ENCODE data around the gene CMTM1. TPM values are rescaled to one million over a fixed set of nuclear protein-coding genes. Genes with fewer than 3 reads are reported as not detected.

Gene CMTM1
- total and polyA plus RNA-seq, 2 donors (not counting 3 experiments of a cell fraction or from before 2014, with no cell fraction given), result 3.0 to 12.3 TPM

DNA sequence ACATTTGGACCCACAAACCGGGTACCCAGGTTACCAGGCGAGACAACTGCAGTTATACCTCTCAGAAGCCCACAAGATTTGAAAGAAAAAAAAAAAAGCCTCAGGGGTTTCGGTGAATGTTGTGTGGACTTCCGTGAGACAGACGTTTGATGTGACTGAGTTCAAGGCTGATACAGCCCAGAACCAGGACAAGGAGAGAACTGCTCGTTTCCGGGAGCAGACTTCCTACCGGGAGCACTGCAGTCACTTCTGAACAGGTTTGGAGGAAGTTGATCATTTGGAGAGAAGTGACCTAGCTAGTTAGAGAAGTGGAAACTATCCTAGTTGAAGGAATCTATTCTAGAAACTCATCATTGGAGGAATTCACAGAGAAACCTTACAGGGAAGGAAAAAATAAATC is 13.0 kb upstream of the CMTM1 start:
- ChIA-PET POLR2A (no interaction called here), CTCF (interaction anchor here (1.3 to 4.2 kb wide), 6 partner anchors 10 to 55 kb away, joined by 3 to 15 read pairs (median 7); no protein-coding TSS in a partner anchor)
- Histone ChIP-seq H3K4me2 (ENCODE audit: insufficient read depth, low read length) (peak overlapping the region; percentile 94), H3K9me3 (replicated peaks; ENCODE audit: control insufficient read depth, insufficient read depth, low read length) (no peaks in the 10 kb centered on the region), H3K79me2 (ENCODE audit: control insufficient read depth, insufficient read depth, low read length) (peaks cover 43% of the 10 kb centered on the region), H4K20me1 (replicated peaks; ENCODE audit: control insufficient read depth, extremely low read depth, insufficient read depth, low read length) (no peaks in the 10 kb centered on the region), H3K36me3 (ENCODE audit: control insufficient read depth in 2 of 2, extremely low read depth in 1 of 2, insufficient read depth in 2 of 2, low read length in 2 of 2) (no peaks in the 10 kb centered on the region), H3K9ac (replicated peaks; ENCODE audit: extremely low read depth, insufficient read depth, low read length) (peak overlapping the region; percentile 41), H2AFZ (ENCODE audit: low read depth, low read length) (no peak overlapping the region), H3K4me1 (ENCODE audit: control insufficient read depth, extremely low read depth, insufficient read depth, low read length) (peaks cover 32% of the 10 kb centered on the region), H3K27me3 (ENCODE audit: control insufficient read depth in 2 of 2, insufficient read depth in 2 of 2, low read length in 2 of 2) (no peaks in the 10 kb centered on the region), H3K9me1 (replicated peaks; ENCODE audit: control insufficient read depth, extremely low read depth, insufficient read depth, low read length) (no peaks in the 10 kb centered on the region), H3K27ac (ENCODE audit: insufficient read depth, low read depth, low read length) (peak overlapping the region; percentile 0), H3K4me3 (replicated peaks in 1 of 3; ENCODE audit: insufficient read depth in 1 of 3, low read depth in 1 of 3, low read length in 3 of 3) (peak overlapping the region; percentile 13 to 65 (median 57))
- FAIRE-seq (peak; percentile 60), DNase-seq (ENCODE audit: low read depth, low spot score) (peak; percentile 14)
- no TSS peak for BruUV-seq (replicated peaks)
- dilution Hi-C loops (cut with MboI; ENCODE audit: extremely low pct_ligation_motif_present, low sequenced_read_pairs) (no loop called here), intact Hi-C loops (cut with micrococcal nuclease) (loop anchor here (2.0 kb wide), 2 partner anchors 36 to 52 kb away; partner anchors contain the start of gene CMTM3)
- TF ChIP-seq POLR2A (IDR thresholded peaks at IDR 0.05; ENCODE audit: low read depth, low read length), result no peak
- no peak for TF ChIP-seq JUN (IDR thresholded peaks at IDR 0.05; ENCODE audit: borderline replicate concordance, insufficient read depth, insufficient read length, low read depth)
- TF ChIP-seq, protein P1, sequence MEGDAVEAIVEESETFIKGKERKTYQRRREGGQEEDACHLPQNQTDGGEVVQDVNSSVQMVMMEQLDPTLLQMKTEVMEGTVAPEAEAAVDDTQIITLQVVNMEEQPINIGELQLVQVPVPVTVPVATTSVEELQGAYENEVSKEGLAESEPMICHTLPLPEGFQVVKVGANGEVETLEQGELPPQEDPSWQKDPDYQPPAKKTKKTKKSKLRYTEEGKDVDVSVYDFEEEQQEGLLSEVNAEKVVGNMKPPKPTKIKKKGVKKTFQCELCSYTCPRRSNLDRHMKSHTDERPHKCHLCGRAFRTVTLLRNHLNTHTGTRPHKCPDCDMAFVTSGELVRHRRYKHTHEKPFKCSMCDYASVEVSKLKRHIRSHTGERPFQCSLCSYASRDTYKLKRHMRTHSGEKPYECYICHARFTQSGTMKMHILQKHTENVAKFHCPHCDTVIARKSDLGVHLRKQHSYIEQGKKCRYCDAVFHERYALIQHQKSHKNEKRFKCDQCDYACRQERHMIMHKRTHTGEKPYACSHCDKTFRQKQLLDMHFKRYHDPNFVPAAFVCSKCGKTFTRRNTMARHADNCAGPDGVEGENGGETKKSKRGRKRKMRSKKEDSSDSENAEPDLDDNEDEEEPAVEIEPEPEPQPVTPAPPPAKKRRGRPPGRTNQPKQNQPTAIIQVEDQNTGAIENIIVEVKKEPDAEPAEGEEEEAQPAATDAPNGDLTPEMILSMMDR (IDR thresholded peaks at IDR 0.05; ENCODE audit: extremely low read depth in 1 of 2, insufficient read depth in 1 of 2, low read depth in 1 of 2, low read length in 2 of 2), result no peak
- no peak for TF ChIP-seq MYC (IDR thresholded peaks at IDR 0.05; ENCODE audit: low read depth, low read length)
- no peak for TF ChIP-seq GATA2 (IDR thresholded peaks at IDR 0.05; ENCODE audit: insufficient read depth, insufficient read length, low read depth, low read length)
- TF ChIP-seq, protein P2, sequence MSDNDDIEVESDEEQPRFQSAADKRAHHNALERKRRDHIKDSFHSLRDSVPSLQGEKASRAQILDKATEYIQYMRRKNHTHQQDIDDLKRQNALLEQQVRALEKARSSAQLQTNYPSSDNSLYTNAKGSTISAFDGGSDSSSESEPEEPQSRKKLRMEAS (IDR thresholded peaks at IDR 0.05; ENCODE audit: insufficient read depth, insufficient read length), result no peak
- no peak for TF ChIP-seq EZH2 (IDR thresholded peaks at IDR 0.05; ENCODE audit: borderline replicate concordance, low read depth, low read length, severe bottlenecking)
- TF ChIP-seq FOS (IDR thresholded peaks at IDR 0.05; ENCODE audit: borderline replicate concordance, insufficient read depth, low read length), result no peak
- TF ChIP-seq POLR2AphosphoS5 (IDR thresholded peaks at IDR 0.05; ENCODE audit: insufficient read depth, low read depth, low read length), result no peak

All from endothelial cell of umbilical vein (primary cell).